ENCODE data around the gene PARP4. TPM values are rescaled to one million over a fixed set of nuclear protein-coding genes. Genes with fewer than 3 reads are reported as not detected.

The PARP4 gene
- total and polyA plus RNA-seq, 2 donors (not counting 3 experiments of a cell fraction or from before 2014, with no cell fraction given), result 37.1 to 71.7 TPM

GRCh38 chr13:24503379-24503696 lies 9.2 kb downstream of the PARP4 start:
- no TSS peak for BruUV-seq (replicated peaks)
- H3K4me1 ChIP-seq (ENCODE audit: control insufficient read depth, extremely low read depth, insufficient read depth, low read length), result peaks cover 30% of the 10 kb centered on the region
- peak overlapping the region; percentile 26 for H3K27ac ChIP-seq (ENCODE audit: insufficient read depth, low read depth, low read length)
- H3K4me2 ChIP-seq (ENCODE audit: insufficient read depth, low read length), result no peak overlapping the region
- ChIA-PET POLR2A (no interaction called here), CTCF (interaction anchor here (1.2 kb wide), 1 partner anchor 9 kb away, joined by 8 read pairs; the partner anchor contains the start of gene PARP4)
- no peaks in the 10 kb centered on the region for H4K20me1 ChIP-seq (replicated peaks; ENCODE audit: control insufficient read depth, extremely low read depth, insufficient read depth, low read length)
- H3K36me3 ChIP-seq (ENCODE audit: control insufficient read depth in 2 of 2, extremely low read depth in 1 of 2, insufficient read depth in 2 of 2, low read length in 2 of 2), result peaks cover 3 to 6% of the 10 kb centered on the region in 2 experiments
- no peak for FAIRE-seq
- dilution Hi-C loops (cut with MboI; ENCODE audit: extremely low pct_ligation_motif_present, low sequenced_read_pairs), result no loop called here
- H3K9me3 ChIP-seq (replicated peaks; ENCODE audit: control insufficient read depth, insufficient read depth, low read length), result no peaks in the 10 kb centered on the region
- TF ChIP-seq GATA2 (IDR thresholded peaks at IDR 0.05; ENCODE audit: insufficient read depth, insufficient read length, low read depth, low read length) (no peak), MYC (IDR thresholded peaks at IDR 0.05; ENCODE audit: low read depth, low read length) (no peak), FOS (IDR thresholded peaks at IDR 0.05; ENCODE audit: borderline replicate concordance, insufficient read depth, low read length) (no peak), JUN (IDR thresholded peaks at IDR 0.05; ENCODE audit: borderline replicate concordance, insufficient read depth, insufficient read length, low read depth) (no peak), MAX (IDR thresholded peaks at IDR 0.05; ENCODE audit: insufficient read depth, insufficient read length) (no peak), CTCF (IDR thresholded peaks at IDR 0.05; ENCODE audit: extremely low read depth in 1 of 2, insufficient read depth in 1 of 2, low read depth in 1 of 2, low read length in 2 of 2) (no peak), POLR2A (IDR thresholded peaks at IDR 0.05; ENCODE audit: low read depth, low read length) (no peak), POLR2AphosphoS5 (IDR thresholded peaks at IDR 0.05; ENCODE audit: insufficient read depth, low read depth, low read length) (no peak), EZH2 (IDR thresholded peaks at IDR 0.05; ENCODE audit: borderline replicate concordance, low read depth, low read length, severe bottlenecking) (no peak)
- peaks cover 53% of the 10 kb centered on the region for H3K79me2 ChIP-seq (ENCODE audit: control insufficient read depth, insufficient read depth, low read length)
- no peaks in the 10 kb centered on the region for H3K27me3 ChIP-seq (ENCODE audit: control insufficient read depth in 2 of 2, insufficient read depth in 2 of 2, low read length in 2 of 2)
- no peaks in the 10 kb centered on the region for H3K9me1 ChIP-seq (replicated peaks; ENCODE audit: control insufficient read depth, extremely low read depth, insufficient read depth, low read length)
- no peak overlapping the region for H3K4me3 ChIP-seq (replicated peaks in 1 of 3; ENCODE audit: insufficient read depth in 1 of 3, low read depth in 1 of 3, low read length in 3 of 3)
- DNase-seq (ENCODE audit: low read depth, low spot score), result no peak
- H2AFZ ChIP-seq (ENCODE audit: low read depth, low read length), result no peak overlapping the region
- no peak overlapping the region for H3K9ac ChIP-seq (replicated peaks; ENCODE audit: extremely low read depth, insufficient read depth, low read length)
- intact Hi-C loops (cut with micrococcal nuclease), result loop anchor here (5.0 kb wide), 1 partner anchor 39 kb away; no protein-coding TSS in a partner anchor

All from endothelial cell of umbilical vein (primary cell).